Measurements from ENCODE around the gene ZNF236. TPM values are rescaled to one million over a fixed set of nuclear protein-coding genes. Genes with fewer than 3 reads are reported as not detected.
"Not testable (repeated sequence)": the region's sequence is repeated elsewhere in the genome, so short reads cannot be mapped to it uniquely, and the experiment has no call there.

The ZNF236 gene
- total and polyA plus RNA-seq, 2 donors (not counting 3 experiments of a cell fraction or from before 2014, with no cell fraction given) = 4.5 to 14.7 TPM

GRCh38 chr18:76806301-76806700 is 16.1 kb upstream of the ZNF236 start:
- Histone ChIP-seq H3K4me1 (ENCODE audit: control insufficient read depth, extremely low read depth, insufficient read depth, low read length) (peaks cover 9% of the 10 kb centered on the region), H3K9ac (replicated peaks; ENCODE audit: extremely low read depth, insufficient read depth, low read length) (no peak overlapping the region), H3K27me3 (ENCODE audit: control insufficient read depth in 2 of 2, insufficient read depth in 2 of 2, low read length in 2 of 2) (no peaks in the 10 kb centered on the region), H3K79me2 (ENCODE audit: control insufficient read depth, insufficient read depth, low read length) (no peaks in the 10 kb centered on the region), H4K20me1 (replicated peaks; ENCODE audit: control insufficient read depth, extremely low read depth, insufficient read depth, low read length) (no peaks in the 10 kb centered on the region), H3K27ac (ENCODE audit: insufficient read depth, low read depth, low read length) (no peak overlapping the region), H2AFZ (ENCODE audit: low read depth, low read length) (no peak overlapping the region), H3K9me3 (replicated peaks; ENCODE audit: control insufficient read depth, insufficient read depth, low read length) (no peaks in the 10 kb centered on the region), H3K4me2 (ENCODE audit: insufficient read depth, low read length) (no peak overlapping the region), H3K36me3 (ENCODE audit: control insufficient read depth in 2 of 2, extremely low read depth in 1 of 2, insufficient read depth in 2 of 2, low read length in 2 of 2) (no peaks in the 10 kb centered on the region), H3K9me1 (replicated peaks; ENCODE audit: control insufficient read depth, extremely low read depth, insufficient read depth, low read length) (no peaks in the 10 kb centered on the region), H3K4me3 (replicated peaks in 1 of 3; ENCODE audit: insufficient read depth in 1 of 3, low read depth in 1 of 3, low read length in 3 of 3) (no peak overlapping the region)
- BruUV-seq (replicated peaks) = no TSS peak
- intact Hi-C loops (cut with micrococcal nuclease) (loop anchor here (10.0 kb wide), 1 partner anchor 408 kb away; no protein-coding TSS in a partner anchor), dilution Hi-C loops (cut with MboI; ENCODE audit: extremely low pct_ligation_motif_present, low sequenced_read_pairs) (no loop called here)
- FAIRE-seq = no peak
- CTCF ChIA-PET = interaction anchor here (0.8 kb wide), 1 partner anchor 14 kb away, joined by 3 read pairs; no protein-coding TSS in a partner anchor
- no peak for DNase-seq (ENCODE audit: low read depth, low spot score)
- TF ChIP-seq POLR2A (IDR thresholded peaks at IDR 0.05; ENCODE audit: low read depth, low read length) = no peak
- POLR2A ChIA-PET = no interaction called here

- Histone ChIP-seq H3K27ac (ENCODE audit: insufficient read depth, low read depth, low read length) (no peak overlapping the region), H3K9ac (replicated peaks; ENCODE audit: extremely low read depth, insufficient read depth, low read length) (no peak overlapping the region), H3K36me3 (ENCODE audit: control insufficient read depth in 2 of 2, extremely low read depth in 1 of 2, insufficient read depth in 2 of 2, low read length in 2 of 2) (no peaks in the 10 kb centered on the region), H3K9me1 (replicated peaks; ENCODE audit: control insufficient read depth, extremely low read depth, insufficient read depth, low read length) (no peaks in the 10 kb centered on the region), H3K4me1 (ENCODE audit: control insufficient read depth, extremely low read depth, insufficient read depth, low read length) (peaks cover 4% of the 10 kb centered on the region), H3K27me3 (ENCODE audit: control insufficient read depth in 2 of 2, insufficient read depth in 2 of 2, low read length in 2 of 2) (no peaks in the 10 kb centered on the region), H3K4me3 (replicated peaks in 1 of 3; ENCODE audit: insufficient read depth in 1 of 3, low read depth in 1 of 3, low read length in 3 of 3) (no peak overlapping the region), H3K79me2 (ENCODE audit: control insufficient read depth, insufficient read depth, low read length) (no peaks in the 10 kb centered on the region), H3K9me3 (replicated peaks; ENCODE audit: control insufficient read depth, insufficient read depth, low read length) (no peaks in the 10 kb centered on the region), H4K20me1 (replicated peaks; ENCODE audit: control insufficient read depth, extremely low read depth, insufficient read depth, low read length) (no peaks in the 10 kb centered on the region), H3K4me2 (ENCODE audit: insufficient read depth, low read length) (no peak overlapping the region), H2AFZ (ENCODE audit: low read depth, low read length) (no peak overlapping the region)
- intact Hi-C loops (cut with micrococcal nuclease) (loop anchor here (10.0 kb wide), 1 partner anchor 406 kb away; no protein-coding TSS in a partner anchor), dilution Hi-C loops (cut with MboI; ENCODE audit: extremely low pct_ligation_motif_present, low sequenced_read_pairs) (no loop called here)
- DNase-seq (ENCODE audit: low read depth, low spot score) (no peak), FAIRE-seq (no peak)
- TF ChIP-seq FOS (IDR thresholded peaks at IDR 0.05; ENCODE audit: borderline replicate concordance, insufficient read depth, low read length) (no peak), POLR2A (IDR thresholded peaks at IDR 0.05; ENCODE audit: low read depth, low read length) (no peak)
- TF ChIP-seq, protein P1, sequence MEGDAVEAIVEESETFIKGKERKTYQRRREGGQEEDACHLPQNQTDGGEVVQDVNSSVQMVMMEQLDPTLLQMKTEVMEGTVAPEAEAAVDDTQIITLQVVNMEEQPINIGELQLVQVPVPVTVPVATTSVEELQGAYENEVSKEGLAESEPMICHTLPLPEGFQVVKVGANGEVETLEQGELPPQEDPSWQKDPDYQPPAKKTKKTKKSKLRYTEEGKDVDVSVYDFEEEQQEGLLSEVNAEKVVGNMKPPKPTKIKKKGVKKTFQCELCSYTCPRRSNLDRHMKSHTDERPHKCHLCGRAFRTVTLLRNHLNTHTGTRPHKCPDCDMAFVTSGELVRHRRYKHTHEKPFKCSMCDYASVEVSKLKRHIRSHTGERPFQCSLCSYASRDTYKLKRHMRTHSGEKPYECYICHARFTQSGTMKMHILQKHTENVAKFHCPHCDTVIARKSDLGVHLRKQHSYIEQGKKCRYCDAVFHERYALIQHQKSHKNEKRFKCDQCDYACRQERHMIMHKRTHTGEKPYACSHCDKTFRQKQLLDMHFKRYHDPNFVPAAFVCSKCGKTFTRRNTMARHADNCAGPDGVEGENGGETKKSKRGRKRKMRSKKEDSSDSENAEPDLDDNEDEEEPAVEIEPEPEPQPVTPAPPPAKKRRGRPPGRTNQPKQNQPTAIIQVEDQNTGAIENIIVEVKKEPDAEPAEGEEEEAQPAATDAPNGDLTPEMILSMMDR (IDR thresholded peaks at IDR 0.05; ENCODE audit: extremely low read depth in 1 of 2, insufficient read depth in 1 of 2, low read depth in 1 of 2, low read length in 2 of 2) = no peak
- CTCF ChIA-PET = interaction anchor here (0.7 to 1.1 kb wide), 4 partner anchors 12 to 867 kb away, joined by 3 read pairs; no protein-coding TSS in a partner anchor
- no TSS peak for BruUV-seq (replicated peaks)
- POLR2A ChIA-PET = no interaction called here
These were observed 13.8 kb upstream of the ZNF236 start for GRCh38 chr18:76808561-76808960.

- H3K36me3 ChIP-seq (ENCODE audit: control insufficient read depth in 2 of 2, extremely low read depth in 1 of 2, insufficient read depth in 2 of 2, low read length in 2 of 2); H3K9me1 ChIP-seq (replicated peaks; ENCODE audit: control insufficient read depth, extremely low read depth, insufficient read depth, low read length); H3K4me1 ChIP-seq (ENCODE audit: control insufficient read depth, extremely low read depth, insufficient read depth, low read length); POLR2A ChIA-PET; H3K4me2 ChIP-seq (ENCODE audit: insufficient read depth, low read length); H4K20me1 ChIP-seq (replicated peaks; ENCODE audit: control insufficient read depth, extremely low read depth, insufficient read depth, low read length); dilution Hi-C loops (cut with MboI; ENCODE audit: extremely low pct_ligation_motif_present, low sequenced_read_pairs); BruUV-seq (replicated peaks); H3K4me3 ChIP-seq (replicated peaks in 1 of 3; ENCODE audit: insufficient read depth in 1 of 3, low read depth in 1 of 3, low read length in 3 of 3); H3K79me2 ChIP-seq (ENCODE audit: control insufficient read depth, insufficient read depth, low read length); DNase-seq (ENCODE audit: low read depth, low spot score); FAIRE-seq; H3K27me3 ChIP-seq (ENCODE audit: control insufficient read depth in 2 of 2, insufficient read depth in 2 of 2, low read length in 2 of 2); intact Hi-C loops (cut with micrococcal nuclease); H3K27ac ChIP-seq (ENCODE audit: insufficient read depth, low read depth, low read length); H3K9ac ChIP-seq (replicated peaks; ENCODE audit: extremely low read depth, insufficient read depth, low read length); H3K9me3 ChIP-seq (replicated peaks; ENCODE audit: control insufficient read depth, insufficient read depth, low read length); H2AFZ ChIP-seq (ENCODE audit: low read depth, low read length): not testable (repeated sequence)
- CTCF ChIA-PET = interaction anchor here (1.0 to 1.7 kb wide), 2 partner anchors 8 to 10 kb away, joined by 4 to 17 read pairs; no protein-coding TSS in a partner anchor
These were observed 10.8 kb upstream of the ZNF236 start for GRCh38 chr18:76811530-76811929.

All from endothelial cell of umbilical vein (primary cell).